Sciatic nerve (tissue), 2 donors: ENCODE results near the gene CHST11. TPM values are rescaled to one million over a fixed set of nuclear protein-coding genes. Genes with fewer than 3 reads are reported as not detected.

Source experiments
- ATAC-seq: fragments of 200-7000 bp; cut with Tn5 transposase; one replicate; pipeline ENCODE4 v1.9.1; 2020; ENCODE audit warnings: mild to moderate bottlenecking, moderate library complexity
- DNase-seq: peaks from one replicate; pipeline ENCODE4 v3.0.0-alpha.2; 2020; ENCODE audit warnings: low spot score
- intact Hi-C: fragments of 100-400 bp; cut with DNase I; formaldehyde crosslinking; loops from one replicate; pipeline ENCODE4 v1.14.2; 2022
- total RNA-seq: library from RNA; stranded (reverse); fragmentation: NEBNext Ultra II Directional; extraction: Animal tissue kit (Norgen Biotek cat#: 25700); gene quantifications from one replicate; pipeline ENCODE4 v1.2.1, GENCODE V29; 2021
- donor health status: DM: no; HTN: no; CAD: no.
- donor health status: DM: no; HTN: no; CAD: no.

CHST11 gene
- total RNA-seq, 1 donor from 2014 or later, result 19.2 TPM

- ATAC-seq, result no peak
- intact Hi-C loops, result no loop called here
Observed at GRCh38 chr12:104586351-104586919, 129.7 kb downstream of the CHST11 start.

GRCh38 chr12:104588047-104588920 lies 131.5 kb downstream of the CHST11 start:
- intact Hi-C loops, result no loop called here
- ATAC-seq (no peak), DNase-seq (no peak)

More at GRCh38 chr12:104586351-104586919, 129.7 kb downstream of the CHST11 start:
- no peak for DNase-seq

- ATAC-seq (no peak), DNase-seq (no peak)
- intact Hi-C loops, result no loop called here
Observed at GRCh38 chr12:104588921-104589590, 132.3 kb downstream of the CHST11 start.

- intact Hi-C loops, result no loop called here
- DNase-seq (no peak), ATAC-seq (no peak)
Observed at GRCh38 chr12:104590022-104590421, 133.3 kb downstream of the CHST11 start.

GRCh38 chr12:104591257-104591885 lies 134.6 kb downstream of the CHST11 start:
- no peak for ATAC-seq
- no peak for DNase-seq

GRCh38 chr12:104593482-104593881 lies 136.7 kb downstream of the CHST11 start:
- ATAC-seq (no peak), DNase-seq (no peak)
- intact Hi-C loops, result no loop called here

More at GRCh38 chr12:104591257-104591885, 134.6 kb downstream of the CHST11 start:
- intact Hi-C loops, result no loop called here

GRCh38 chr12:104596134-104596799 lies 139.5 kb downstream of the CHST11 start:
- ATAC-seq (peak; percentile 83), DNase-seq (no peak)
- intact Hi-C loops, result no loop called here

- ATAC-seq (no peak), DNase-seq (no peak)
- intact Hi-C loops, result no loop called here
Observed at GRCh38 chr12:104596898-104597843, 140.4 kb downstream of the CHST11 start.

GRCh38 chr12:104598342-104599271 lies 141.9 kb downstream of the CHST11 start:
- ATAC-seq (no peak), DNase-seq (no peak)
- intact Hi-C loops, result no loop called here

- DNase-seq, result peak; percentile 68
- ATAC-seq, result no peak
- intact Hi-C loops, result loop anchor here (10.0 kb wide), 1 partner anchor 95 kb away; no protein-coding TSS in a partner anchor
Observed at GRCh38 chr12:104599272-104600035, 142.7 kb downstream of the CHST11 start.

GRCh38 chr12:104600036-104600712 lies 143.4 kb downstream of the CHST11 start:
- intact Hi-C loops, result loop anchor here (10.0 kb wide), 1 partner anchor 95 kb away; no protein-coding TSS in a partner anchor
- DNase-seq, result no peak
- no peak for ATAC-seq

- DNase-seq (no peak), ATAC-seq (no peak)
- intact Hi-C loops, result loop anchor here (10.0 kb wide), 1 partner anchor 96 kb away; no protein-coding TSS in a partner anchor
Observed at GRCh38 chr12:104600790-104601739, 144.3 kb downstream of the CHST11 start.

GRCh38 chr12:104602406-104602805 lies 145.7 kb downstream of the CHST11 start:
- ATAC-seq, result no peak

GRCh38 chr12:104602896-104603295 lies 146.1 kb downstream of the CHST11 start:
- DNase-seq, result no peak
- ATAC-seq, result no peak
- intact Hi-C loops, result loop anchor here (10.0 kb wide), 1 partner anchor 98 kb away; no protein-coding TSS in a partner anchor

More at GRCh38 chr12:104602406-104602805, 145.7 kb downstream of the CHST11 start:
- intact Hi-C loops, result loop anchor here (10.0 kb wide), 1 partner anchor 98 kb away; no protein-coding TSS in a partner anchor
- DNase-seq, result no peak
